ENCODE data around the gene AQP10. TPM values are rescaled to one million over a fixed set of nuclear protein-coding genes. Genes with fewer than 3 reads are reported as not detected.

The AQP10 gene
- total and polyA plus RNA-seq, 10 donors: 0.09 to 3.1 (median 0.42) TPM

- intact Hi-C loops (cut with DNase I; ENCODE audit: low total_unique reads): no loop called here
- TF ChIP-seq POLR2AphosphoS5 (IDR thresholded peaks at IDR 0.05): peak in 1 of 3 donors; percentile 31
- TF ChIP-seq POLR2A (IDR thresholded peaks at IDR 0.05): no peak
- H3K4me1 ChIP-seq: peaks cover 17 to 64% (median 38%) of the 10 kb centered on the region in 6 donors
- 92 to 95% (median 94%) methylated on average over 9 to 27 of the region's 27 CpGs for WGBS, 5 donors
- H3K27me3 ChIP-seq (replicated peaks in 1 of 7): peaks cover 0 to 20% (median 0%) of the 10 kb centered on the region in 7 donors
- no peak overlapping the region for H3K27ac ChIP-seq
- no peak for DNase-seq
- no peaks in the 10 kb centered on the region for H3K9me3 ChIP-seq
- no peak overlapping the region for H3K4me3 ChIP-seq
- H3K36me3 ChIP-seq: peaks cover 0 to 71% (median 51%) of the 10 kb centered on the region in 6 donors
Observed at GRCh38 chr1:154348429-154349076, 27.7 kb downstream of the AQP10 start.

DNA sequence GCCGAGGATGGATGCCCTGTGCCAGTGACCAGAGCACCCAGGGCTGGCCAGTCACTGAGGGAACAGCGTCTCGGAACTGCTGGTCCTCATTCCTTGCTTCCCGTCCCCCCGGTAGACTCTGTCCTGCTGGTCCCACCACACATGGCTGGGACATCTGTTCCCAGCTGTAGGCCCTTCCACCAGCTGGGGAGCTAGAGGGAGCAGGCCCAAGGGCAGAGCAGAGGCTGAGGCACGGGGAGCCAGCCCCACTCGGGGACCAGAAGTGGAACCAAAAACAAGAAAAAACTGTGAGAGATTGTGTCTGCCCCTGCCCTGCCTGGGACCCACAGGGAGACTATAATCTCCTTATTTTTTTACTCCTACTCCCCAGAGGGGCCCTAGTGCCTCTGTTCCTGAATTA, 28.2 kb downstream of the AQP10 start:
- Histone ChIP-seq H3K9me3 (no peaks in the 10 kb centered on the region), H3K36me3 (peaks cover 0 to 65% (median 46%) of the 10 kb centered on the region in 6 donors), H3K4me1 (peaks cover 17 to 64% (median 39%) of the 10 kb centered on the region in 6 donors), H3K27ac (no peak overlapping the region), H3K27me3 (replicated peaks in 1 of 7) (peaks cover 0 to 20% (median 0%) of the 10 kb centered on the region in 7 donors), H3K4me3 (no peak overlapping the region)
- TF ChIP-seq CTCF (IDR thresholded peaks at IDR 0.05 in 8 of 11, conservative IDR thresholded peaks at IDR 0.05 in 3 of 11) (no peak), POLR2AphosphoS5 (IDR thresholded peaks at IDR 0.05) (no peak), POLR2A (IDR thresholded peaks at IDR 0.05) (no peak)
- WGBS, 5 donors: 85 to 90% (median 88%) methylated on average over 2 to 7 of the region's 7 CpGs
- intact Hi-C loops (cut with DNase I; ENCODE audit: low total_unique reads): no loop called here
- no peak for DNase-seq

DNA sequence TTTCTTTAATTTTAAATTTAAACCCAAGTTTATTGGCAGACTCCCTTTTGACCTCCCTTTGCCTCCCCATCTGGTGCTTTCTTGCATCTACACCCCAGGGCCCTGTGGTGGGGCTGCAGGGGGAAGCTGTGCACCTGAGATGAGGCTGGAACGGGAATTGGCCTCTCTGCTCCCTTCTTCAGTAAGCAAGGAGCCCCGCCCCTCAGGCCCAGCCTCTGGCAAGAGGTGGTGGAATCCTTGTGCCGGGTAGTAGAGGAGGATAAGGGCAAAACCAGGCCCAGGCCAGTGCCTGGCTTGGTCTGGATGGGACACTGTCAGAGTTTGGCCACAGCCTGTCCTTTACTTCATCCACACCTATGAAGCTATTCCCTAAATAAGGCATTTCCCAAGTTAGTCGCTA, 29.5 kb downstream of the AQP10 start:
- peaks cover 0 to 53% (median 33%) of the 10 kb centered on the region in 6 donors for H3K36me3 ChIP-seq
- no peak overlapping the region for H3K27ac ChIP-seq
- TF ChIP-seq POLR2AphosphoS5 (IDR thresholded peaks at IDR 0.05): no peak
- TF ChIP-seq CTCF (IDR thresholded peaks at IDR 0.05 in 8 of 11, conservative IDR thresholded peaks at IDR 0.05 in 3 of 11): no peak
- TF ChIP-seq POLR2A (IDR thresholded peaks at IDR 0.05): no peak
- peaks cover 0 to 20% (median 0%) of the 10 kb centered on the region in 7 donors for H3K27me3 ChIP-seq (replicated peaks in 1 of 7)
- intact Hi-C loops (cut with DNase I; ENCODE audit: low total_unique reads): no loop called here
- no peak overlapping the region for H3K4me3 ChIP-seq
- no peak for DNase-seq
- WGBS, 5 donors: 89 to 94% (median 93%) methylated on average over 4 of the region's 4 CpGs
- no peaks in the 10 kb centered on the region for H3K9me3 ChIP-seq
- peaks cover 17 to 59% (median 38%) of the 10 kb centered on the region in 6 donors for H3K4me1 ChIP-seq

DNA sequence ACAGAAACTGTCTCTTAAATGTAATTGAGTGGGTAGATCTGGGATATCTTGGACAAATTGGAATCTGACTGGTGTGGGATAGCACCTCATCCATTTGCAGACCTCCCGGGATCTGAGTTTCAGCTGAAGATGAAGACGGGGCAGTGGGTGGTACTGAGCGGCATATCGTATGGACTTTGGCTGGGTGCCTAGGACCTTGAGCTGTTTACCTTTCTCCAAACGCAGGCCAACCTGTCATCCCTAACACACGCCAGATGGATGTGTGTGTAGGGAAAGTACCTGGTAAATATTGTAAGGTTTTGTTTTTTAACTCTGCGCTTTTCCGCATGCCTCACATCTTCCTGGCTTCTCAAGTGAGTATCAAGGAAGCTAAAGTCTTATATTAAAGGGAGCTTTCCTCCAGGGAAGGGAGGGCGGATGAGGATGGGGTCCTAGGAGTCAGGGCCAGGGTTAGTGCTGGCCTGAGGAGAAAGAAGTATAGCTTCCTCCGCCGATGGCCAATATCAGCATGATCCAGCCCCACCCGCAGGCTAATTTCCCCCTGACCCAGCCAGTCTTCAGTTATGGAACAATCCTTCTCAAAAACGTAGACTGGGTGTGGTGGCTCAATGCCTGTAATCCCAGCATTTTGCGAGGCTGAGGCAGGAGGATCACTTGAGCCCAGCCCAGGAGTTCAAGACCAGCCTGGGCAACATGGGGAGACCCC, 30.6 kb downstream of the AQP10 start:
- H3K36me3 ChIP-seq: peaks cover 0 to 41% (median 24%) of the 10 kb centered on the region in 6 donors
- peaks cover 0 to 20% (median 0%) of the 10 kb centered on the region in 7 donors for H3K27me3 ChIP-seq (replicated peaks in 1 of 7)
- 84 to 88% (median 86%) methylated on average over 14 of the region's 14 CpGs for WGBS, 5 donors
- no peak for DNase-seq
- H3K27ac ChIP-seq: peak overlapping the region in 1 of 8 donors; percentile 79
- peaks cover 12 to 48% (median 34%) of the 10 kb centered on the region in 6 donors for H3K4me1 ChIP-seq
- H3K4me3 ChIP-seq: no peak overlapping the region
- TF ChIP-seq CTCF (IDR thresholded peaks at IDR 0.05 in 8 of 11, conservative IDR thresholded peaks at IDR 0.05 in 3 of 11): no peak
- peak in 1 of 3 donors; percentile 4 for TF ChIP-seq POLR2AphosphoS5 (IDR thresholded peaks at IDR 0.05)
- no peak for TF ChIP-seq POLR2A (IDR thresholded peaks at IDR 0.05)
- no peaks in the 10 kb centered on the region for H3K9me3 ChIP-seq
- intact Hi-C loops (cut with DNase I; ENCODE audit: low total_unique reads): no loop called here

Data from spleen (tissue), 11 donors.